A673 (cell line): ENCODE measurements around the gene TSPEAR.
"Not testable (repeated sequence)": the region's sequence is repeated elsewhere in the genome, so short reads cannot be mapped to it uniquely, and the experiment has no call there.

Source experiments
- EZH2 ChIP-seq: fragments of 200-600 bp; sonication (generic); IDR thresholded peaks from 2 replicates; pipeline ENCODE4 v1.6.1; 2017; ENCODE audit warnings: borderline replicate concordance, low read depth, mild to moderate bottlenecking, mixed read lengths, antibody characterized with exemption, low read length; ENCODE audit not compliant: poor library complexity, severe bottlenecking
- TF ChIP-seq, protein P1 (sequence below): fragments of 300-800, 200-600 bp; sonication (generic); conservative IDR thresholded peaks from 2 replicates; pipeline ENCODE4 v1.5.1; 2017; ENCODE audit warnings: low read depth, mild to moderate bottlenecking, antibody characterized with exemption, low read length, moderate library complexity, mixed read lengths

GRCh38 chr21:44573630-44574456 lies 137.5 kb downstream of the TSPEAR start, which contains the start of gene KRTAP10-4:
- TF ChIP-seq, protein P1, sequence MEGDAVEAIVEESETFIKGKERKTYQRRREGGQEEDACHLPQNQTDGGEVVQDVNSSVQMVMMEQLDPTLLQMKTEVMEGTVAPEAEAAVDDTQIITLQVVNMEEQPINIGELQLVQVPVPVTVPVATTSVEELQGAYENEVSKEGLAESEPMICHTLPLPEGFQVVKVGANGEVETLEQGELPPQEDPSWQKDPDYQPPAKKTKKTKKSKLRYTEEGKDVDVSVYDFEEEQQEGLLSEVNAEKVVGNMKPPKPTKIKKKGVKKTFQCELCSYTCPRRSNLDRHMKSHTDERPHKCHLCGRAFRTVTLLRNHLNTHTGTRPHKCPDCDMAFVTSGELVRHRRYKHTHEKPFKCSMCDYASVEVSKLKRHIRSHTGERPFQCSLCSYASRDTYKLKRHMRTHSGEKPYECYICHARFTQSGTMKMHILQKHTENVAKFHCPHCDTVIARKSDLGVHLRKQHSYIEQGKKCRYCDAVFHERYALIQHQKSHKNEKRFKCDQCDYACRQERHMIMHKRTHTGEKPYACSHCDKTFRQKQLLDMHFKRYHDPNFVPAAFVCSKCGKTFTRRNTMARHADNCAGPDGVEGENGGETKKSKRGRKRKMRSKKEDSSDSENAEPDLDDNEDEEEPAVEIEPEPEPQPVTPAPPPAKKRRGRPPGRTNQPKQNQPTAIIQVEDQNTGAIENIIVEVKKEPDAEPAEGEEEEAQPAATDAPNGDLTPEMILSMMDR = not testable (repeated sequence)
- not testable (repeated sequence) for TF ChIP-seq EZH2
